WERI-Rb-1 (cell line): Measurements from ENCODE around the gene KIAA1755.

ENCODE experiments used
- DNase-seq: peaks from one replicate; pipeline ENCODE4 v3.0.0-alpha.2; 2020
- H3K27ac ChIP-seq: fragments of 250-450 bp; sonication (Bioruptor Pico); 2 replicates; pipeline ENCODE4 v1.5.1; 2020; ENCODE audit warnings: mild to moderate bottlenecking, moderate library complexity
- H3K27me3 ChIP-seq: fragments of 250-450 bp; sonication (Bioruptor Pico); 2 replicates; pipeline ENCODE4 v1.5.1; 2021; ENCODE audit warnings: mild to moderate bottlenecking, low read depth, moderate library complexity; ENCODE audit not compliant: insufficient read depth, severe bottlenecking
- H3K36me3 ChIP-seq: fragments of 250-450 bp; sonication (Bioruptor Pico); 2 replicates; pipeline ENCODE4 v1.5.1; 2020; ENCODE audit warnings: mild to moderate bottlenecking, moderate library complexity
- H3K4me3 ChIP-seq: 2 replicates; pipeline ENCODE4 v1.5.1; 2011; ENCODE audit warnings: low read depth, mild to moderate bottlenecking, control low read depth, low read length
- H3K9me3 ChIP-seq: fragments of 250-450 bp; sonication (Bioruptor Pico); 2 replicates; pipeline ENCODE4 v1.5.1; 2021; ENCODE audit warnings: mild to moderate bottlenecking, moderate library complexity; ENCODE audit not compliant: severe bottlenecking
- CTCF ChIP-seq: IDR thresholded peaks from 2 replicates; pipeline ENCODE4 v1.5.1; 2011; ENCODE audit warnings: low read depth, mild to moderate bottlenecking, control low read depth, inconsistent platforms, low read length

KIAA1755 gene

GRCh38 chr20:38260378-38261053 lies at the start of gene KIAA1755:
TSS of gene KIAA1755 (minus strand) at chr20:38260735. CDS start at chr20:38260500, 235 bp downstream.
- peaks cover 6% of the 10 kb centered on the region for H3K9me3 ChIP-seq
- H3K36me3 ChIP-seq, result peaks cover 14% of the 10 kb centered on the region
- peak within 1 kb of the TSS; percentile 61 for H3K4me3 ChIP-seq
- peak within 1 kb of the TSS; percentile 72 for H3K27ac ChIP-seq
- no peaks in the 10 kb centered on the region for H3K27me3 ChIP-seq
- DNase-seq, result peak; percentile 42
- no peak for TF ChIP-seq CTCF

- no peaks in the 10 kb centered on the region for H3K27me3 ChIP-seq
- H3K27ac ChIP-seq, result no peak overlapping the region
- no peak for TF ChIP-seq CTCF
- no peak for DNase-seq
- H3K9me3 ChIP-seq, result no peaks in the 10 kb centered on the region
- H3K36me3 ChIP-seq, result no peaks in the 10 kb centered on the region
- H3K4me3 ChIP-seq, result no peak overlapping the region
Observed at GRCh38 chr20:38308447-38308846, 47.9 kb upstream of the KIAA1755 start.

GRCh38 chr20:38308047-38308438 lies 47.5 kb upstream of the KIAA1755 start:
- no peaks in the 10 kb centered on the region for H3K9me3 ChIP-seq
- no peak for DNase-seq
- no peaks in the 10 kb centered on the region for H3K27me3 ChIP-seq
- no peak for TF ChIP-seq CTCF
- no peaks in the 10 kb centered on the region for H3K36me3 ChIP-seq
- H3K4me3 ChIP-seq, result no peak overlapping the region
- no peak overlapping the region for H3K27ac ChIP-seq

GRCh38 chr20:38307371-38308046 lies 47.0 kb upstream of the KIAA1755 start:
- no peaks in the 10 kb centered on the region for H3K27me3 ChIP-seq
- DNase-seq, result peak; percentile 57
- TF ChIP-seq CTCF, result peak; percentile 41
- H3K9me3 ChIP-seq, result no peaks in the 10 kb centered on the region
- no peaks in the 10 kb centered on the region for H3K36me3 ChIP-seq
- 0 out of 2 replicates have a peak overlapping the region, but pooled peaks have one; percentile 38 for H3K27ac ChIP-seq
- no peak overlapping the region for H3K4me3 ChIP-seq

- no peak for TF ChIP-seq CTCF
- no peak for DNase-seq
- Histone ChIP-seq H3K36me3 (no peaks in the 10 kb centered on the region), H3K4me3 (no peak overlapping the region), H3K27me3 (no peaks in the 10 kb centered on the region), H3K9me3 (no peaks in the 10 kb centered on the region), H3K27ac (no peak overlapping the region)
Observed at GRCh38 chr20:38306379-38306778, 45.8 kb upstream of the KIAA1755 start.
